Limb (tissue), 2 donors: Measurements from ENCODE around the gene ZNF790.

Source experiments
- DNase-seq, 2 donors: peaks; one replicate each; pipeline ENCODE4 v3.0.0-alpha.2; 2016; ENCODE audit errors: extremely low spot score in 2 of 2

The ZNF790 gene

DNA sequence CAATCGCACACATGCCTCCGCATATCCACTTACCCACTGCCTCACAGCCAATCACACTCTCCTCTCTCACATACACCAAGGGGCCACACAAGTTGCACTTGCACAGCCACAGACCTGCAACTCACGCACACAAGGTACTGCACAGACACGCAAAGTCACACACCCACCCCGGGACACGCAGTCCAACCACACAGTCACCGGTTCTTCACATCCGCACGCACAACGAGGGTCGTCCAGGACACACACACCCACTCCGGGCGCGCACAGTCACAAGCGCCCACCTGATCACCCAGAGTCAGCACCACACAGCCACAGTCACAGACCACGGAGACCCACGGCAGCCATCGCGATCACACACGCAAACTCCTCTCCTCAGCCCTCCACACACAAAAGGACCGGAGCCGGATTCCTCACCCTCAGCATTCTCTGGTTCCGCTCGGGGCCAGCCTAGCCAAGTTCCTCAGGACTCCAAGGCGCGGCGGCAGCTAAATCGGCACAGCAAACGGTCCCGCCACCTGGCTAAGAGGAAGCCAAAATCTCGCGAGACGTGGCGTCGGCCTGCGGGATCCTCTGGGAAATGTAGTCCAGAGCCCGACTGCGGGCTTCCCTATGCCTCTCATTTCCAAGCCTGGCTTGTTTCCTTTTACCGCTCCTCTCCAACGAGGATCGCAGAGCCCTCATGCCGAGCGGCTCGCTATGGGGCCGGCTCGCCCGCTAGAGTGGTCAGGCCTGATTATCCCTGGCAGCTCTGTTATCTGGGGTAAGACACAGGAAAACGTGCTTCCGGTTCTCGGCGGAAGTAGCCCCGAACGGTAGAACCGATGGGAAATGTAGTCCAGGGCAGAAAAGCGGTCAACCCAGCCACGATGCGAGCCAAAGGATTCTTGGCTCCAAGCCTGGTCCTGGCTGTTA is 65.6 kb downstream of the ZNF790 start, which contains the start of gene ZNF850:
TSS of gene ZNF850 (minus strand) at position 497 of the 912 bp plus-strand sequence. CDS start 10,201 bp downstream, outside the sequence.
- DNase-seq = peak; percentile 94 to 96

DNA sequence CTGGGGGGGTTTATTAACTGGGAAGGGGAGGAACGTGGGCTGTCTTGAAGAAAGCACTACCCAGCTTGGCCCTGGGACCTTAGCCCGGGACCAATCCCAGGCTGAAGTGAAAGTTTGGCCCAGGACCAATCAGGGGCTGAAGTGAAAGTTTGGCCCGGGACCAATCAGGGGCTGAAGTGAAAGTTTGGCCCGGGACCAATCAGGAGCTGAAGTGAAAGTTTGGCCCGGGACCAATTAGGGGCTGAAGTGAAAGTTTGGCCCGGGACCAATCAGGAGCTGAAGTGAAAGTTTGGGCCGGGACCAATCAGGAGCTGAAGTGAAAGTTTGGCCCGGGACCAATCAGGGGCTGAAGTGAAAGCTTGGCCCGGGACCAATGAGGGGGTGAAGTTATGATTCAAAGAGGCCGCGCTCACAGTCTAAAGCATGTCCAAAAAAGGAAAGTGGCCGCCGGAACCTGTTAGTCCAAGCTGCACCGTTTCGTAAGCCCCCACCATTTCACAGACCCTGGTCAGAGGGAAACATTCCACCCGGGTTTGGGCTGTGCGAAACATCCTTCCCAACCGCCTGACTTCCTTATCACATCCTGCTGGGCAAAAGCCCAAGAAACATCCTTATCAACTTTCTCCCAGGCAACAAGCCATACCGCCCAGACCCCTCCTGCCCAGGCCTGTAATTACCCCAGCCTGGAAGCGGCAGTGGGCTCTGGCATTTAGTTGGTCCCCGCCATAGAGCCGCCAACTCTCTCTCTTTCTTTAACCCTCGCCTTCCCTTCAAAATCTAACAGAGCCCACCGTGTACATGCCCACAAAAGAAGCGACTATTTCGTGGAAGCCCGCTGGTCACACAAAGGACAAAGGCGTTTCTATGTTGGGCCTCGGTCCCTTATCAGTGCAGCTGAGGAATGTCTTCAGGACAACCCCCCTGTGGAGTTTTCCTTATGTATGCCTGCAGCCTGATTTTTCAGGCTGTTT is 66.6 kb downstream of the ZNF790 start:
- DNase-seq = peak; percentile 64 to 73
